ENCODE results near the gene LHFPL2.

DNA sequence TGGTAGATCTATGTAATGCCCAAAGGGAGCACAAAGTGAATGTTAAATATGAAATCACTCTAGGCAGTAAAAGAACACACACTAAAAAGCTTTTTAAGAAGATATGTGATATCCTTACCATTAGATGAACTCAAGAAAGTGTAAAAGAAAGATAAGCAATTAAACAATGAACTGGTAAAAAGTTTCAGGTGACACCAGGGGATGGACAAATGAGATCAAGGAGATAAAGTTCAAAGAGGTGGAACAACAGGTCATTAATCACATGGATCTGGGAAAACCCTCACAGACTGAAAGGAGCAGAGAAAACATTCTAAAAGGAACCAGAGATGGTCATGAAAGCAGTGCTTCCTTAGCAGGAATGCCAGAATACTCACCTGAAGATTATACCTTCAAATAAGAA, 40.7 kb downstream of the LHFPL2 start:
- TF ChIP-seq CTCF (IDR thresholded peaks at IDR 0.05) (no peak), POLR2A (IDR thresholded peaks at IDR 0.05) (no peak)

Data from transverse colon (tissue), 3 donors.